HL-60/S4 treated with phorbol 12-myristate 13-acetate at 8.2 ng/mL for 4 days and 3 days (cell line): Measurements from ENCODE around the gene KREMEN1.

ENCODE experiments used
- in situ Hi-C: fragments of 300-500 bp; cut with MboI; formaldehyde crosslinking; loops from 2 replicates; pipeline ENCODE4 v1.15.0; 2022; ENCODE audit warnings: low sequenced_read_pairs

The KREMEN1 gene

DNA sequence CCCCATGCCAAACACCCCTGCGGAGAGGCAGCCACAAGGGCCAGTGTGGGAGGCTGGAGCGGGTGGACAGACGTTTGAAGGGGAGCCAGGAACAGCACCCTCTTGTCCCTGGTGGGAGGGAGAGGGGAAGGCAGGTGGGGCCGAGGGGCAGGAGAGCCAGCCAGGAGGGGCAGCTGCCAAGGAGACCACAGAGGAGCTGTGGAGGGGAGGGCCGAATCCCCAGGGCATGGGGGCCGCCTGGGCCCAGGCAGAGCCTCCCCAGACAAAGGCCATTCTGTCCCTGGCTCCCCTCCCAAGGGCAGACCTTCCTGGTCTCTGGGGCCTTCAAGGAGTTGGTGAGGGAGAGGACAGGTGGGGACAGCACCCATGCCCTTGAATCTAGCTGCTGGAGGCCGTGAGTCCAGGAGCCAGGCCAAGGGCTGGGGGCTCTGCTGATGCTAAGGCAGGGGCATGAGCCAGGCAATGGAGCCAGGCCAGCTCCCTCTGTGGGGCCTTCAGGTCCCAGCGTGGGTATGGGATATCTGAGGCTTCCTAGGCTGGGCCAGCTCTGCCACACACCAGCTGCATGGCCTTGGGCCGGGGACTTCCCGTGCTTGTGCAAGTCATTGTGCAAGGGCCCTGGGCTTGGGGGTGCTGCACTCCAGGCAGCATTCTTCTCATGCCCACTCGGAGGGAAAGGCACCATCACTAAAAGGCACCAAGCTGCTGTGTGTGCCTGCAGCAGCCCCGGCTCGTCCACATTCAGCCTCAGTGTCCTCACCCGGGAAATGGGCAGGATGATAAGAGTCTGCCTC is 144.2 kb downstream of the KREMEN1 start:
- in situ Hi-C loops: no loop called here
